Keratinocyte (primary cell): Measurements from ENCODE around the gene GDPD4. TPM values are rescaled to one million over a fixed set of nuclear protein-coding genes. Genes with fewer than 3 reads are reported as not detected.

ENCODE experiments used
- DNase-seq: peaks from one replicate; pipeline ENCODE4 v3.0.0-alpha.2; 2011; ENCODE audit warnings: low read depth, missing footprints, low spot score
- FAIRE-seq: peaks from 2 replicates; lab custom pipeline; 2011; peaks lifted over from hg19 to GRCh38; lab: Jason Lieb, UNC
- H2AFZ ChIP-seq: 2 replicates; pipeline ENCODE4 v1.6.0; 2012; ENCODE audit warnings: low read length, control low read depth, inconsistent platforms; ENCODE audit not compliant: control insufficient read depth
- H3K27ac ChIP-seq: 2 replicates; pipeline ENCODE4 v1.5.1; 2011; ENCODE audit warnings: low read length; ENCODE audit not compliant: control insufficient read depth, insufficient read depth
- H3K27me3 ChIP-seq: 3 replicates; pipeline ENCODE4 v1.6.0; 2011; ENCODE audit warnings: low read length; ENCODE audit not compliant: control insufficient read depth, insufficient read depth; ENCODE audit errors: extremely low read depth
- H3K36me3 ChIP-seq, 2 experiments: 2 replicates in 1 of 2; 3 replicates in 1 of 2; pipeline ENCODE4 v1.5.1; 2011; ENCODE audit warnings: low read length in 2 of 2, mild to moderate bottlenecking in 1 of 2; ENCODE audit not compliant: control insufficient read depth in 2 of 2, insufficient read depth in 2 of 2; ENCODE audit errors: extremely low read depth in 1 of 2
- H3K4me1 ChIP-seq: 3 replicates; pipeline ENCODE4 v1.5.1; 2011; ENCODE audit warnings: low read length; ENCODE audit not compliant: control insufficient read depth, insufficient read depth; ENCODE audit errors: extremely low read depth
- H3K4me2 ChIP-seq: 3 replicates; pipeline ENCODE4 v1.6.0; 2011; ENCODE audit warnings: low read depth, low read length; ENCODE audit not compliant: control insufficient read depth, insufficient read depth; ENCODE audit errors: extremely low read depth
- H3K4me3 ChIP-seq, 3 experiments: fragments of 200-600 bp in 1 of 3; sonication (generic) in 1 of 3; 2 replicates in 2 of 3; 3 replicates in 1 of 3; pipeline ENCODE4 v1.5.1; 2011 to 2016; ENCODE audit warnings: low read length in 3 of 3, mild to moderate bottlenecking in 3 of 3, control low read depth in 2 of 3, inconsistent platforms in 1 of 3, low read depth in 1 of 3, mixed read lengths in 1 of 3, mixed run types in 1 of 3, moderate library complexity in 1 of 3; ENCODE audit not compliant: control insufficient read depth in 2 of 3, insufficient read depth in 2 of 3; ENCODE audit errors: extremely low read depth in 1 of 3
- H3K79me2 ChIP-seq: 2 replicates; pipeline ENCODE4 v1.6.0; 2012; ENCODE audit warnings: low read length; ENCODE audit not compliant: control insufficient read depth, insufficient read depth
- H3K9ac ChIP-seq: 3 replicates; pipeline ENCODE4 v1.6.0; 2011; ENCODE audit warnings: low read length; ENCODE audit not compliant: control insufficient read depth, insufficient read depth; ENCODE audit errors: extremely low read depth
- H3K9me1 ChIP-seq: 3 replicates; pipeline ENCODE4 v1.6.0; 2011; ENCODE audit warnings: low read length; ENCODE audit not compliant: control insufficient read depth, insufficient read depth; ENCODE audit errors: extremely low read depth
- H3K9me3 ChIP-seq: 2 replicates; pipeline ENCODE4 v1.5.1; 2012; ENCODE audit warnings: low read depth, low read length; ENCODE audit not compliant: control insufficient read depth
- H4K20me1 ChIP-seq: 3 replicates; pipeline ENCODE4 v1.6.0; 2011; ENCODE audit warnings: low read length; ENCODE audit not compliant: control insufficient read depth, insufficient read depth; ENCODE audit errors: extremely low read depth
- CTCF ChIP-seq, 3 experiments: IDR thresholded peaks in 1 of 3; conservative IDR thresholded peaks in 1 of 3; optimal IDR thresholded peaks in 1 of 3; 2 replicates in 2 of 3; 3 replicates in 1 of 3; pipeline versions ENCODE3 to v1.5.1; 2011; ENCODE audit warnings: low read length in 3 of 3, mild to moderate bottlenecking in 3 of 3, moderate library complexity in 2 of 3, control low read depth in 1 of 3, inconsistent platforms in 1 of 3; ENCODE audit not compliant: insufficient read depth in 2 of 3; ENCODE audit errors: extremely low read depth in 1 of 3
- EZH2 ChIP-seq: IDR thresholded peaks from one replicate; pipeline ENCODE4 v1.6.1; 2012; ENCODE audit warnings: inconsistent platforms, mild to moderate bottlenecking, low read length, moderate library complexity
- dilution Hi-C: fragments of 300-500 bp; cut with MboI; formaldehyde crosslinking; loops from one replicate; pipeline ENCODE4 v1.7.0; 2020; ENCODE audit warnings: low sequenced_read_pairs; ENCODE audit not compliant: extremely low pct_ligation_motif_present
- polyA plus RNA-seq, 5 experiments: library from polyadenylated mRNA; depleted of rRNA in 3 of 5; stranded (reverse) in 3 of 5; stranded (forward) in 1 of 5; unstranded in 1 of 5; fragments of >200 nt; gene quantifications; 1 replicate in 1 of 5; 2 replicates in 3 of 5; 3 replicates in 1 of 5; pipeline versions ENCODE4 v1.2.1 to v1.2.3, GENCODE V29; 2011 to 2012; ENCODE audit warnings: missing spikeins in 2 of 5, low read depth in 1 of 5, low replicate concordance in 1 of 5

The GDPD4 gene
- polyA plus RNA-seq, 1 donor (not counting 4 experiments of a cell fraction or from before 2014, with no cell fraction given): not detected

GRCh38 chr11:77172666-77172982 is 128.9 kb downstream of the GDPD4 start:
- Histone ChIP-seq H3K4me2 (no peak overlapping the region), H3K4me3 (no peak overlapping the region)
- dilution Hi-C loops: no loop called here

GRCh38 chr11:77171885-77172665 is 129.4 kb downstream of the GDPD4 start:
- Histone ChIP-seq H3K36me3 (no peaks in the 10 kb centered on the region), H3K9me3 (no peaks in the 10 kb centered on the region), H3K4me2 (no peak overlapping the region), H3K9me1 (no peaks in the 10 kb centered on the region), H3K9ac (no peak overlapping the region), H3K27ac (no peak overlapping the region), H3K27me3 (no peaks in the 10 kb centered on the region), H3K79me2 (no peaks in the 10 kb centered on the region), H3K4me3 (no peak overlapping the region), H3K4me1 (no peaks in the 10 kb centered on the region), H2AFZ (no peak overlapping the region), H4K20me1 (no peaks in the 10 kb centered on the region)
- DNase-seq (no peak), FAIRE-seq (no peak)
- dilution Hi-C loops: no loop called here
- TF ChIP-seq EZH2 (no peak), CTCF (optimal IDR thresholded peaks at IDR 0.05 in 1 of 3, IDR thresholded peaks at IDR 0.05 in 1 of 3, conservative IDR thresholded peaks at IDR 0.05 in 1 of 3; ENCODE audit: extremely low read depth in 1 of 3, insufficient read depth in 2 of 3, low read length in 3 of 3) (no peak)

More at GRCh38 chr11:77172666-77172982, 128.9 kb downstream of the GDPD4 start:
- Histone ChIP-seq H3K9ac (no peak overlapping the region), H3K27ac (no peak overlapping the region), H3K27me3 (no peaks in the 10 kb centered on the region), H2AFZ (no peak overlapping the region), H3K9me1 (no peaks in the 10 kb centered on the region), H3K9me3 (no peaks in the 10 kb centered on the region), H4K20me1 (no peaks in the 10 kb centered on the region), H3K4me1 (no peaks in the 10 kb centered on the region), H3K79me2 (no peaks in the 10 kb centered on the region), H3K36me3 (no peaks in the 10 kb centered on the region)
- TF ChIP-seq EZH2 (no peak), CTCF (optimal IDR thresholded peaks at IDR 0.05 in 1 of 3, IDR thresholded peaks at IDR 0.05 in 1 of 3, conservative IDR thresholded peaks at IDR 0.05 in 1 of 3; ENCODE audit: extremely low read depth in 1 of 3, insufficient read depth in 2 of 3, low read length in 3 of 3) (no peak)
- FAIRE-seq: no peak
- no peak for DNase-seq
